Stimulated activated CD8-positive, alpha-beta memory T cell treated with anti-CD3 and anti-CD28 coated beads, Interleukin-12 subunit alpha, Interleukin-12 subunit beta, amount 100 ng/mL, for 24 hours (primary cell): Measurements from ENCODE around the gene BET1.

ENCODE experiments used
- DNase-seq: peaks from one replicate; pipeline ENCODE4 v3.0.0-alpha.2; 2020; ENCODE audit errors: extremely low read depth

BET1 gene

GRCh38 chr7:94012746-94013145 lies 8.6 kb upstream of the BET1 start:
- no peak for DNase-seq

GRCh38 chr7:94011714-94012353 lies 7.7 kb upstream of the BET1 start:
- no peak for DNase-seq

GRCh38 chr7:94008537-94008936 lies 4.4 kb upstream of the BET1 start:
- DNase-seq: no peak

- no peak for DNase-seq
Measured at GRCh38 chr7:94005753-94006152, 1.6 kb upstream of the BET1 start.

GRCh38 chr7:94003446-94004023 lies 620 bp downstream of the BET1 start:
- no peak for DNase-seq

- no peak for DNase-seq
Measured at GRCh38 chr7:94001396-94001795, 2.8 kb downstream of the BET1 start.

- DNase-seq: no peak
Measured at GRCh38 chr7:93997868-93998267, 6.3 kb downstream of the BET1 start.

GRCh38 chr7:93992421-93993110 lies 11.6 kb downstream of the BET1 start:
- DNase-seq: no peak

- DNase-seq: no peak
Measured at GRCh38 chr7:93987297-93987696, 16.9 kb downstream of the BET1 start.

GRCh38 chr7:93985101-93985500 lies 19.1 kb downstream of the BET1 start:
- no peak for DNase-seq

- no peak for DNase-seq
Measured at GRCh38 chr7:93984024-93984423, 20.1 kb downstream of the BET1 start.

GRCh38 chr7:93981480-93981874 lies 22.7 kb downstream of the BET1 start:
- DNase-seq: no peak

GRCh38 chr7:93980744-93981479 lies 23.2 kb downstream of the BET1 start:
- DNase-seq: no peak

- no peak for DNase-seq
Measured at GRCh38 chr7:93977211-93977950, 26.8 kb downstream of the BET1 start.

- no peak for DNase-seq
Measured at GRCh38 chr7:93973134-93973533, 31.0 kb downstream of the BET1 start.

- DNase-seq: no peak
Measured at GRCh38 chr7:93972029-93972725, 32.0 kb downstream of the BET1 start.

- no peak for DNase-seq
Measured at GRCh38 chr7:93968911-93969620, 35.1 kb downstream of the BET1 start.

- no peak for DNase-seq
Measured at GRCh38 chr7:93964813-93965212, 39.3 kb downstream of the BET1 start.

GRCh38 chr7:93964262-93964661 lies 39.9 kb downstream of the BET1 start:
- DNase-seq: no peak

GRCh38 chr7:93960986-93961385 lies 43.2 kb downstream of the BET1 start:
- no peak for DNase-seq

GRCh38 chr7:93958651-93959050 lies 45.5 kb downstream of the BET1 start:
- no peak for DNase-seq
